Progenitor cell of endocrine pancreas (in vitro differentiated cells): ENCODE data around the gene NRXN2. TPM values are rescaled to one million over a fixed set of nuclear protein-coding genes. Genes with fewer than 3 reads are reported as not detected.

Experiments used
- DNase-seq: peaks from one replicate; pipeline ENCODE4 v3.0.0; 2021; ENCODE audit warnings: low spot score; ENCODE audit not compliant: unreplicated experiment
- H3K27ac Mint-ChIP-seq: 2 replicates; pipeline ENCODE4 v1.8.0; 2021; ENCODE audit warnings: mild to moderate bottlenecking, moderate library complexity, mixed read lengths
- H3K27me3 Mint-ChIP-seq: 2 replicates; pipeline ENCODE4 v1.8.0; 2021; ENCODE audit warnings: mixed read lengths
- H3K36me3 Mint-ChIP-seq: 2 replicates; pipeline ENCODE4 v1.8.0; 2022; ENCODE audit warnings: mixed read lengths; ENCODE audit not compliant: insufficient read depth
- H3K4me1 Mint-ChIP-seq: 2 replicates; pipeline ENCODE4 v1.8.0; 2021; ENCODE audit warnings: low read depth, mixed read lengths
- H3K4me3 Mint-ChIP-seq: 2 replicates; pipeline ENCODE4 v1.8.0; 2021; ENCODE audit warnings: low read depth, mild to moderate bottlenecking, moderate library complexity, mixed read lengths
- H3K9me3 Mint-ChIP-seq: 2 replicates; pipeline ENCODE4 v1.8.0; 2021; ENCODE audit warnings: low read depth, mixed read lengths
- CTCF ChIP-seq: fragments of 200-600 bp; sonication (generic); IDR thresholded peaks from one replicate; pipeline ENCODE4 v1.5.0; 2021; ENCODE audit warnings: antibody characterized with exemption, mild to moderate bottlenecking; ENCODE audit not compliant: unreplicated experiment
- total RNA-seq: library from RNA; stranded (reverse); gene quantifications from 2 replicates; pipeline ENCODE4 v1.2.1, GENCODE V29; 2021

The NRXN2 gene
- total RNA-seq, 1 donor from 2014 or later: 0.17 TPM

DNA sequence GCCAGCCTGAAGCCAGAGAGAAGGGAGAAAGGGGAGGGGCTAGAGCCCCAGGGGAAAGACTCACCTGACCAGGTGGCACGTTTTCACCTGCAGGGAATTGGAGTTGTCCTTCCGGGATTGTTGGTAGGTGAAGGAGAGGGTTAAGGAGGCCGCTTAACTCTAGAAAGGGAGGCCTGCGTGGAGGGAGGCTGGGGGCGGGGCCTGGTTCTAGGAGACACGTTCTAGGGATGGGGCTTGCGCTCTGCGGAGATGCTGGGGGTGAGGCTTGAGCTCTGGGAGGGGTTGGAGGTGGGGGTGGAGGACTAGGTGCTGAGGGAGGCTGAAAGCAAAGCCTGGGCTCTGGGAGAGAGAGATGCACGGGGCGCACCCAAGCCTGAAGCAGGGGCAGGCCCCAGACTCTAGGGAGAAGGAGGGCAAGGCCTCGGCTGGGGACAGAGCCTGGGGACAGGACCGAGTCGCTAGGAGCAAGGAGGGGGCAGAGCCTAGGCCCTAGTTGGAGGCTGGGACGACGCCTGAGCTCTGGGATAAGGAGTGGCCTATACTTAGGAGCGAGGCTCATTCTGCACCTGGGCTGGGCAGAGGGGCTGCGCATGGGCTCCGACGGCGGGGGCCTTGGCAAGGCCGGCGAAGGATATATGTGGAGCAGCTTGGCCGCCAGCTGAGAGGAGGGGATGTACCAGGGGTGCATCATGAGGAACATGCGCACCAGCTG is 18.5 kb upstream of the NRXN2 start:
- peaks cover 8% of the 10 kb centered on the region for H3K4me1 Mint-ChIP-seq
- H3K27ac Mint-ChIP-seq: no peak overlapping the region
- no peak for TF ChIP-seq CTCF
- H3K4me3 Mint-ChIP-seq: no peak overlapping the region
- H3K9me3 Mint-ChIP-seq: no peaks in the 10 kb centered on the region
- DNase-seq: no peak
- peaks cover 60% of the 10 kb centered on the region for H3K27me3 Mint-ChIP-seq
- H3K36me3 Mint-ChIP-seq: no peaks in the 10 kb centered on the region

DNA sequence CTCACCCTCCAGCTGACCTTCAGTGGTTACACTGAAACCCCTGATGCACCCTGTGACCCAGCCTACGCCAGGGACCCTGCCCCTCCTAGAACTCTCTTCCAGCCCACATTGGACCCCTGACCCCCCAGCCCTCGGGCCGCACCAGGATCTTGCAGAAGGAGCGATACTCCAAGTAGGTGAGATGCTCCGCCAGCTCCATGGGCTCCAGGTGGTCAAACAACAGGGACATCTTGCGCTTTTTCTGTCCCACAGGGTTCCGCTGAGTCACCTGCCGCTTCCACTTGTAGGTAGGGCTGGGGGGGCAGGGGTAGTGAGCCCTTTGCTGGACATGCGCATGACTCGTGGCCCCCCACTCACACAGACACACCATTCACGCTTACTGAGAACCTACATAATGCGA is 16.9 kb upstream of the NRXN2 start:
- DNase-seq: no peak
- peaks cover 58% of the 10 kb centered on the region for H3K27me3 Mint-ChIP-seq
- TF ChIP-seq CTCF: no peak
- H3K36me3 Mint-ChIP-seq: no peaks in the 10 kb centered on the region
- no peaks in the 10 kb centered on the region for H3K9me3 Mint-ChIP-seq
- no peak overlapping the region for H3K4me3 Mint-ChIP-seq
- peaks cover 5% of the 10 kb centered on the region for H3K4me1 Mint-ChIP-seq
- no peak overlapping the region for H3K27ac Mint-ChIP-seq

- no peaks in the 10 kb centered on the region for H3K4me1 Mint-ChIP-seq
- no peak overlapping the region for H3K4me3 Mint-ChIP-seq
- no peaks in the 10 kb centered on the region for H3K36me3 Mint-ChIP-seq
- no peaks in the 10 kb centered on the region for H3K9me3 Mint-ChIP-seq
- no peak overlapping the region for H3K27ac Mint-ChIP-seq
- DNase-seq: no peak
- peaks cover 55% of the 10 kb centered on the region for H3K27me3 Mint-ChIP-seq
- no peak for TF ChIP-seq CTCF
Observed at GRCh38 chr11:64736654-64737053, 13.7 kb upstream of the NRXN2 start.

- H3K27ac Mint-ChIP-seq: no peak overlapping the region
- peaks cover 52% of the 10 kb centered on the region for H3K27me3 Mint-ChIP-seq
- no peak for TF ChIP-seq CTCF
- DNase-seq: no peak
- H3K4me3 Mint-ChIP-seq: no peak overlapping the region
- H3K4me1 Mint-ChIP-seq: no peaks in the 10 kb centered on the region
- no peaks in the 10 kb centered on the region for H3K9me3 Mint-ChIP-seq
- no peaks in the 10 kb centered on the region for H3K36me3 Mint-ChIP-seq
Observed at GRCh38 chr11:64735725-64736259, 12.8 kb upstream of the NRXN2 start.

DNA sequence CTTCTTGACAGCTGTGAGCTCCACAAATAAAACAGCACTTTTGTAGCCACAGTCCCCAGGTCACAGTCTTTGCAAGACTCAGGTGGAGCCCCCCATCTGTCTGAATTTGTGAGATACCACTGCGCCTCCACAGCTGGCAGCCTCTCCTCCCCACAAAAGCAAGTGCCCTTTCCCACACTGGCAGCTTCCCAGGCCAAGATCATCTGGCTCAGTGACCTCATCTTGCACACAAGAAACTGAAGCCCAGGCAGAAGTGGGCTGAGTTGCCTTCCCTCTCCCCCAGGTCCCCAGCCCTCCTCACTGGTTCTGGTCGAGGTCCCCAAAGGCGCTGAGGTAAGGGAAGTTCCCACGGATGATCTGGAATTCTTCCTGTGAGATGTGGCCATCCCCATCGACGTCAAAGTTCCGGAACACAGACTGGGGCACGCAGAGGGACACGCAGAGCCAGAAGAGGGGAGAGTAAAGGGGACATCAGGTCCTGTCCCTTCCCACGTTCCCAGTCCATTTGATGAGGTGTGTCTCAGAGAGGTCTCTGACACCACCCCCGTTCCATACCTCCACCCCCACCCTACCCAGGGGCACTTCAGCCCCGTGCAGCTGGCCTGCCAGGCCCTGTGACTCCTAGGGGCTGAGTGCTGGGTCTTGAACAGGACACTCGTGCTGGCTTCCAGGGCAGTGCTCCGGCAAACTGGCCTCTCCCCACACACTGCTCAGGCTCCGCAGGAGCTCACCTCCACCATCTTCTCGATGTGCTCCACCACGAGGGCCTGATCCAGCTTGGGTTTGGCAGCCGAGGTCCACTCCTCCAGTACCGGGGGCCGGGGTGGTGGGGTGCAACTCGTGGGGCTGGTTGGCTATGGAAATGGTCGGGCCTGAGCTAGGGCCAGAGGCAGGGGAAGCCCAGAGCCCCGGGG is 12.1 kb upstream of the NRXN2 start:
- Mint-ChIP-seq H3K4me1 (no peaks in the 10 kb centered on the region), H3K27me3 (peaks cover 52% of the 10 kb centered on the region), H3K4me3 (no peak overlapping the region), H3K9me3 (no peaks in the 10 kb centered on the region), H3K36me3 (no peaks in the 10 kb centered on the region), H3K27ac (no peak overlapping the region)
- no peak for DNase-seq
- no peak for TF ChIP-seq CTCF
